Measurements from ENCODE around the gene ANKRD24.
A peak's percentile ranks its signal among the peaks of the same experiment; 100 is the strongest.
"Not testable (repeated sequence)": the region's sequence is repeated elsewhere in the genome, so short reads cannot be mapped to it uniquely, and the experiment has no call there.

The ANKRD24 gene

GRCh38 chr19:4233282-4233853 is 50.9 kb downstream of the ANKRD24 start:
- peak; percentile 16 for DNase-seq

GRCh38 chr19:4234142-4234861 is 51.8 kb downstream of the ANKRD24 start:
- no peak for DNase-seq

GRCh38 chr19:4234862-4235201 is 52.3 kb downstream of the ANKRD24 start:
- DNase-seq, result no peak

- DNase-seq, result not testable (repeated sequence)
These were observed 55.0 kb downstream of the ANKRD24 start for GRCh38 chr19:4237510-4237909.

- no peak for DNase-seq
These were observed 56.3 kb downstream of the ANKRD24 start for GRCh38 chr19:4238831-4239230.

GRCh38 chr19:4241824-4242430 is 59.4 kb downstream of the ANKRD24 start:
- DNase-seq, result no peak

GRCh38 chr19:4245938-4246337 is 63.4 kb downstream of the ANKRD24 start:
- not testable (repeated sequence) for DNase-seq

- DNase-seq, result peak; percentile 99
These were observed 64.5 kb downstream of the ANKRD24 start, which contains the start of gene YJU2 for GRCh38 chr19:4246767-4247593. Gene YJU2, plus strand, starts transcription at chr19:4247080. Its CDS starts 67 bp downstream, at chr19:4247147.

GRCh38 chr19:4256563-4256962 is 74.1 kb downstream of the ANKRD24 start:
- no peak for DNase-seq

- DNase-seq, result no peak
These were observed 74.5 kb downstream of the ANKRD24 start for GRCh38 chr19:4257025-4257424.

GRCh38 chr19:4258181-4258580 is 75.7 kb downstream of the ANKRD24 start:
- DNase-seq, result no peak

- DNase-seq, result no peak
These were observed 78.2 kb downstream of the ANKRD24 start for GRCh38 chr19:4260613-4261191.

GRCh38 chr19:4264812-4265211 is 82.3 kb downstream of the ANKRD24 start:
- DNase-seq, result no peak

- DNase-seq, result no peak
These were observed 83.9 kb downstream of the ANKRD24 start for GRCh38 chr19:4266253-4267000.

GRCh38 chr19:4267101-4267900 is 84.8 kb downstream of the ANKRD24 start:
- peak; percentile 25 for DNase-seq

- DNase-seq, result no peak
These were observed 85.7 kb downstream of the ANKRD24 start for GRCh38 chr19:4267901-4268815.

GRCh38 chr19:4268816-4269430 is 86.4 kb downstream of the ANKRD24 start:
- DNase-seq, result no peak

- DNase-seq, result no peak
These were observed 90.4 kb downstream of the ANKRD24 start for GRCh38 chr19:4272894-4273293.

GRCh38 chr19:4274321-4274686 is 91.8 kb downstream of the ANKRD24 start:
- not testable (repeated sequence) for DNase-seq

Measured in fibroblast of upper back skin (primary cell).